Inflammatory macrophage treated with lipopolysaccharide for 4 hours (primary cell): Measurements from ENCODE around the gene ERLEC1.
A peak's percentile ranks its signal among the peaks of the same experiment; 100 is the strongest.
"Not testable (repeated sequence)": the region's sequence is repeated elsewhere in the genome, so short reads cannot be mapped to it uniquely, and the experiment has no call there.

ENCODE experiments used
- DNase-seq: peaks from one replicate; pipeline ENCODE4 v3.0.0-alpha.2; 2020

ERLEC1 gene

DNA sequence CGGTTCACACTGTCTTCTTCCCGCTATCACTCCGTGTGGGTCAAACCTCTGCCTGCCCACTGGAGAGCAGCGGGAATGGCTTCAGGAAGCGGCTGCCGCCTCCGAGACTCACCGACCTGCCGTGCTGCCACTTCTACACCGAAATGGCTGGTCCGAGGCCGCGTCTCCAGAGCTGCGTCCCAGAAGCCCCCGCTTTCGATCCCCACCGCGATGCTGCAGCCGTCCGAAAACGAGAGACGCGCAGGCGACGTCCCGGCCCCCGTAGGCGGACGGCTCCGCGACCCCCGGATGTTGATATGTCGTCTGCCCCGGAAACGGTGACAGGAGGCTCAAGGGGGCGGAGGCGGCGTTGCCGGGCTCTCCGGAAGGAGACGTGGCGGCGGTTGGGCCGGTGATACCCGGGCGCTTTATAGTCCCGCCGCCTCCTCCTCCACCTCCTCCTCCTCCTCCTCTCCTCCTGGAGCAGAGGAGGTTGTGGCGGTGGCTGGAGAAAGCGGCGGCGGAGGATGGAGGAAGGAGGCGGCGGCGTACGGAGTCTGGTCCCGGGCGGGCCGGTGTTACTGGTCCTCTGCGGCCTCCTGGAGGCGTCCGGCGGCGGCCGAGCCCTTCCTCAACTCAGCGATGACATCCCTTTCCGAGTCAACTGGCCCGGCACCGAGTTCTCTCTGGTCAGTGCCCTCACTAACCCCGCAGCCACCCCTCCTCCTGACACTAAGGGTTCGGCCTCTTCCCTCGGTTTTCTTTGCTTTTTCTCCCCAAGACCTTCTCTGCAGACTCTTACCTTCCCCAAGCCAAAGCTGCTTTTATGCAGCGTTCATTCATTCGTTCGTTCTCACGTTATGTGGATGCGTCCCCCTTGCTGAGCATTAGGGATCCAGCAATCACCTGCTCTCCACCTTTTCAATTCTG lies at the start of gene ERLEC1, which contains the start of gene ASB3:
Gene ERLEC1, plus strand, starts transcription at position 340 of the 909 bp plus-strand sequence. Its CDS starts 167 bp downstream, at position 507.
Gene ASB3, minus strand, starts transcription at position 249 of the 909 bp plus-strand sequence. CDS start 21,381 bp downstream, outside the sequence.
- peak; percentile 88 for DNase-seq

GRCh38 chr2:53737091-53737490 lies 49.8 kb upstream of the ERLEC1 start:
- DNase-seq: no peak

GRCh38 chr2:53739032-53739431 lies 47.8 kb upstream of the ERLEC1 start:
- peak; percentile 37 for DNase-seq

DNA sequence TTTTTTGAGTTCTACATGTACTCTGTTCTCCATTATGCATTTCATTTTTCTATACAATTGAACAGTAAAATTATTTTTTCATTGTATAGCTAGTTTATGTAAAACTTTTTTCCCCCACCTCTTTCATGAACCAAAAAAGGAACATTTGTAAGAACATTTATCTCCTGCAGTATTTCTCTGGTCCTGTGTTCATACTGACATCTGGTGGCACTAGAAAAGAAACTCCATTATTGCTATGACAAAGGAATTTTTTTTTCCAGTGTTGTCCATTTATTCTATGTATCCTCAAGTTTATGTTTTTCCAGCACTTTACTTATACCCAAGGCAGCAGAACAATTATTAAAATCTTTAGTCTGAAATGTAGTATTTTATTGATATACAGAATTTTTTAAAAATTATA lies 46.7 kb upstream of the ERLEC1 start:
- DNase-seq: peak; percentile 37

GRCh38 chr2:53744395-53745065 lies 42.3 kb upstream of the ERLEC1 start:
- DNase-seq: no peak

DNA sequence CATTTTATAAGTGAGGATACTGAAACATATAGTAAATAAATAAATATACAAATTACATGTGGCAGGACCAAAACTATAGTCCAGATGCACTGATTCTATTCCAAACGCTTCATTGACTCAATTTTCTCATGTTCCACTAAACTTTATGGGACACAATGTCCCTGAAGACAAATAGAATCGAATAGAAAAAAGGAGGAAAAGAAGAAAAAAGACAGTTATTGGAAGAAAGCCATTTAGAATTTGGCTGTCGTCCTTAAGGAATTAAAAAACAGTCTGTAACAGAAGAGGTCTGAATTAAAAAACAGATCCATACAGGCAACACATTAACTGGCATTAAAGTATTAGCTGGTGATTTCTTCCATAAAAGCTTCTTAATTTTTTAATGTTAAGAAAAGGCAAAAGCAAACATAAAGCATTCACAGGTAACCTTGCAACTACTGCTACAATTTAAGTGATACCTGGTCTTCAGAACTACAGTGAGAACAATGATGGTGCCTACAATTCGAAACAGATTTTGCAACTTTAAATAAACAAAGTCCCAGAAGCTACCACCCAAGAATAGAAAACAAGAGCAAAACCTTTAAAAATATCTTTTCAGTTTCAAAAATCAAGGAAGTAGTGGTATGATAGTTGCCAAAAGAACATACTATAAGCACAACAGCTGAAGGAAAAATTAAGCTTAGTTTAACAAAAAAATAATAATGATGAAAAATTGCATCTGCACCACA lies 36.6 kb upstream of the ERLEC1 start:
- no peak for DNase-seq

- no peak for DNase-seq
These were observed 35.1 kb upstream of the ERLEC1 start for GRCh38 chr2:53751728-53752127.

GRCh38 chr2:53752385-53752784 lies 34.5 kb upstream of the ERLEC1 start:
- DNase-seq: no peak

GRCh38 chr2:53753041-53753440 lies 33.8 kb upstream of the ERLEC1 start:
- DNase-seq: no peak

- no peak for DNase-seq
These were observed 31.7 kb upstream of the ERLEC1 start for GRCh38 chr2:53755121-53755520.

- no peak for DNase-seq
These were observed 30.2 kb upstream of the ERLEC1 start for GRCh38 chr2:53756644-53757043.

DNA sequence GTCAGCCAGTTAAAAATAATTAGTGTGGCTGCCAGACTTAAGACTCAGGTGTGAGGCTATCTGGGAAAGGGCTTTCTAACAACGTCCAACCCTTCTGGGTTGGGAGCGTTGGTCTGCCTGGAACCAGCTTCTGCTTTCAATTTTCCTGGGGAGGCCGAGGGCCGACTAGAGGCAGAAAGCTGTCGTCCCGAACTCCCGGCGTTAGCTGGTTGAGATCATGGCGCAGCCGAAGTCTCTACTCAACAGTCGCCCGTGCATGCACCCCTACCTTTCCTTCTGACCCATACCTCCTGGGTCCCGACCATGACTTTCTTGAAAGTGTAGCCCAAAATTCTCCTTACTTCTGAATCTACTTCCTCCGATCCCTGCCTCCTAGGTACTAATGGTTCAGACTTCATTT lies 29.6 kb upstream of the ERLEC1 start:
- DNase-seq: not testable (repeated sequence)

DNA sequence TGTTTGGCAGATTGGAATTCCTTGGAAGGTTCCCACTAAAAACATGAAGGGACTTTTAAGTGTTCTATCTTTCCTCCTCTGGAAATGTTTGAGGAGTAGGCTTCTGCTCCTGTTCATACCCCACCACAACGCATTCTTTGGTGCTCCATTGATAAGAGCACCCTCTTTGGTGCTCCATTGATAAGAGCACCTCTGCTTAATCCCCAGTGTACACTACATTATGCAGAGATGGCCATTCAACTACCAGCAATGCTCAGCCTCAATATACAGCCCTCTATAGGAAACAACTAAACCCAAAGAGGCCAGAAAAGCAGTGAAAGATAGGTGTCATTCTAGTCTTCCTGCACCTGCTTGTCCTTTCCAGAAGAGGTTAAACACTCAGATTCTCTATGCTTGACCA lies 21.1 kb upstream of the ERLEC1 start:
- DNase-seq: no peak

DNA sequence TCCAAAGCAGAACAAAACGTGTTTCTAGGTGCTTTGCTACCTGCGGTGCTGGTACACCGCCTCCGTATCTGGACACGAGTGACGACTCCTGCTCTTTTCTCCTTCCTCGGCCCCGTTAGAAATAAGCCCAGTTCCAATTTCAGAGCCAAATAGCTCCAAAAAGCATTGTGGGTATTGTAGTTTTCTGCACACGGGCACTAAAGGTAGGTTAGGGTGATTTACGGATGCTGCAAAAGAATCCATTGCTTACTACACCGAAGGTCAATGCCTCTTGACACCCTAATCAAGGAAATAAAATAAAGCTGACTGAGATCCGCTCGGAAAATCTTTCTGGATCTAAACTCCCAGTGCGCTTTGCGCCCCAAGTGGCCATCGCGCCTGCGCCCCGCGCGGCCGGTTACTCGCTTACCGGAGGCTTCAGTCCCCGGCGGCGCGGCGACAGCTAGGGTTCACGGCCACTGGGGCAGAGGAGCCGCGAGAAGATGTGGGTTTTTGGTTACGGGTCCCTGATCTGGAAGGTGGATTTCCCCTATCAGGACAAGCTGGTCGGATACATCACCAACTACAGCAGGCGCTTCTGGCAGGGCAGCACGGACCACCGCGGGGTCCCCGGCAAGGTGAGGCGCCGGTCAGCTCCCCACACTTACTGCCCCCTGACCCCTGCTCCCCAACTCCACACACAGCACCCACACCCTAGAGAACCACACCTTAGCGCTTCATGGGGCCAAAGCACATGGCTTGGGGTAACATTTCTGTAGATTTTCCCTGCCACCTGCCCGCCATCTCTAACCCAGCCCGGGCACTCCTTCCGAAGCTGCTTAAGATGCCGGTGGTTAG lies 19.2 kb upstream of the ERLEC1 start, which contains the start of gene CHAC2:
Gene CHAC2, plus strand, starts transcription at position 400 of the 837 bp plus-strand sequence. Its CDS starts 83 bp downstream, at position 483.
- DNase-seq: peak; percentile 88

DNA sequence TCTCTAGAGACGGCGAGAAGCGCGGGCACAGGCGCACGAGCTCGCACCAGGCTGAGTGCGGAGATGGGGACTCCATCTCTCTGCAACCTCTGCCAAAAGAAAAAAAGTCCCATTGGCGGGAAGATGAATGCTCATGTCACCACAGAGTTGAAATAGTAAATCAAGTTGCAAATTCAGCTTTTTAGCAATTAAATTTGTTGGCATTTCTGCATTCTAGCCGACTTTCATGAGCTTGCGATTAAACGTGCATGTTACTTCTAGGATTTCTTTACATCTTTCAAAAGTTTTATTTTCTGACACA lies 18.7 kb upstream of the ERLEC1 start:
- peak; percentile 10 for DNase-seq

DNA sequence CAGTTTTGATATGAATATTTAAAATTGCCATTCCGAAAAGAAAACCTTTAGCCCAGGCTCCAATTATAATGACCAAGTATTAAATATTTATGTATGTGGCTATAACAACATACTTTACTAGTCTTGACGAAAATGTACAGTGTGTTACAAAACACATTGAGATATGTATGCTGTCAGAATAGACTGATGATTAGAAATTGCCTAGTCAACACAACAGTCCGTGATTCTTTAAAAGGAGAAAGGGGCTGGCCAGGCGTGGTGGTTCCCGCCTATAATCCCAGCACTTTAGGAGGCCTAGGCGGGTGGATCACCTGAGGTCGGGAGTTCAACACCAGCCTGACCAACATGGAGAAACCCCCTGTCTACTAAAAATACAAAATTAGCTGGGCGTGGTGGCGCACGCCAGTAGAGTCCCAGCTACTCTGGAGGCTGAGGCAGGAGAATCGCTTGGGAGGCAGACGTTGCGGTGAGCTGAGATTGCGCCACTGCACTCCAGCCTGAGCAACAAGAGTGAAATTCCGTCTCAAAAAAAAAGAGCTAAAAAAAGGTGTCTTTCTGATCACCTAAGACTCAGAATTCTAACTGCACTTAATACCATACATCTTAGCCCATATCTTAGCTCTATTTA lies 17.4 kb upstream of the ERLEC1 start:
- no peak for DNase-seq

- no peak for DNase-seq
These were observed 16.6 kb upstream of the ERLEC1 start for GRCh38 chr2:53770264-53770663.

DNA sequence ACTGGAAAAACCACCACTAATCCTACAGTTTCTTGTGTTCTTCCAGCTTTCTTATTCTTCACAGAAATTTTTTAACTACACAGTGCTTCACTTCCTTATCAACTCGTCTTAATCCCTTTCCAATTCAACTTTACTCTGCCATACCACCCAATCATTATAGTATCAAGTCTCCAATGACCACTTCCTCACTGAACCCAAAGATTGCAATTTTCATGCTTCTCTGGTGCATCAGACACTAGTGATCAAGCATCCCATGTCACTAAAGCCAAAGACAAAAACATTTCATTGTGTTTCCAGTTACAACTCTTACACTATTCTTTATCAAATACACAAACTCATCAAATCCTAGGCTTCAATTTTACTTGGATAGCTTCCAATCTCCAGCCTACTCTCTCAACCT lies 9.7 kb upstream of the ERLEC1 start:
- peak; percentile 33 for DNase-seq

- DNase-seq: peak; percentile 53
These were observed 8.2 kb upstream of the ERLEC1 start for GRCh38 chr2:53778536-53779162.

DNA sequence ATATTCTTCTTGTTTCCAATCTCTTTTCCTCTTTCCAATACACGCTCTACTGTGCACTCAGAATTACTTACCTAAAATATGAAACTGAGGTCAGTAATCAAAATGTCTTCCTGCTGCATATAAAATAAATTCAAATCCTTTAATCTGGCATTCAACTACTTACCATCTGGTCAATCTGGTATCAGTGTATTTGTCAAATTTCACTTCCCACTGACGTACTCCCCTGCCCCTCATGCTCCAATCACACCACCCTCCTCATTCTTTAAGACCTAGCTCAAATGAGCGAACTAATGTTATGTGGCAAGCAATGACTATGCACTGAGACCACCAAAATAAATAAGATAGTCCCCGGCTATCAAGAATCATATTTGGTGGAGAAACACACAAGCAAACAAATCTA lies 6.8 kb upstream of the ERLEC1 start:
- DNase-seq: no peak

- no peak for DNase-seq
These were observed 4.2 kb upstream of the ERLEC1 start for GRCh38 chr2:53782676-53783075.
